Endothelial cell of umbilical vein (primary cell): ENCODE data around the gene DNAL1. TPM values are rescaled to one million over a fixed set of nuclear protein-coding genes. Genes with fewer than 3 reads are reported as not detected.

Source experiments
- BruUV-seq: library from RNA; stranded (reverse); fragments of 400-500 nt; replicated peaks from 2 replicates; lab custom pipeline; 2021; lab: Mats Ljungman, UMichigan
- CTCF ChIA-PET: fragments of 300-600, 350-600 bp; sonication (Branson Sonifier 250); formaldehyde crosslinking; loops from one replicate; lab custom pipeline; 2021; ENCODE audit warnings: antibody characterized with exemption, inconsistent platforms; lab: Charles Lee
- POLR2A ChIA-PET: fragments of 300-600, 350-600 bp; sonication (Branson Sonifier 250); formaldehyde crosslinking; loops from one replicate; lab custom pipeline; 2021; ENCODE audit warnings: antibody characterized with exemption, inconsistent platforms; lab: Charles Lee
- DNase-seq: peaks from one replicate; pipeline ENCODE4 v3.0.0-alpha.2; 2011; ENCODE audit warnings: low read depth, low spot score
- FAIRE-seq: peaks from 2 replicates; lab custom pipeline; 2011; peaks lifted over from hg19 to GRCh38; lab: Jason Lieb, UNC
- H2AFZ ChIP-seq: 2 replicates; pipeline ENCODE4 v1.6.0; 2012; ENCODE audit warnings: low read depth, low read length, control low read depth, inconsistent platforms
- H3K27ac ChIP-seq: 2 replicates; pipeline ENCODE4 v1.5.1; 2011; ENCODE audit warnings: low read depth, mild to moderate bottlenecking, control low read depth, low read length, moderate library complexity; ENCODE audit not compliant: insufficient read depth
- H3K27me3 ChIP-seq, 2 experiments: 2 replicates each; pipeline versions ENCODE4 v1.6.0 to v1.6.1; 2011; ENCODE audit warnings: low read length in 2 of 2, mixed read lengths in 1 of 2; ENCODE audit not compliant: control insufficient read depth in 2 of 2, insufficient read depth in 2 of 2
- H3K36me3 ChIP-seq, 2 experiments: 2 replicates in 1 of 2; 3 replicates in 1 of 2; pipeline ENCODE4 v1.5.1; 2011; ENCODE audit warnings: low read length in 2 of 2, mild to moderate bottlenecking in 1 of 2, moderate library complexity in 1 of 2; ENCODE audit not compliant: control insufficient read depth in 2 of 2, insufficient read depth in 2 of 2; ENCODE audit errors: extremely low read depth in 1 of 2
- H3K4me1 ChIP-seq: 3 replicates; pipeline ENCODE4 v1.5.1; 2011; ENCODE audit warnings: mild to moderate bottlenecking, low read length; ENCODE audit not compliant: control insufficient read depth, insufficient read depth; ENCODE audit errors: extremely low read depth
- H3K4me2 ChIP-seq: 2 replicates; pipeline ENCODE4 v1.6.1; 2011; ENCODE audit warnings: low read length, control low read depth, mixed read lengths; ENCODE audit not compliant: insufficient read depth
- H3K4me3 ChIP-seq, 3 experiments: fragments of 200-600 bp in 1 of 3; sonication (generic), shearing (Covaris generic) in 1 of 3; replicated peaks in 1 of 3; 2 replicates each; pipeline ENCODE4 v1.5.1; 2011 to 2016; ENCODE audit warnings: control low read depth in 3 of 3, low read length in 3 of 3, mild to moderate bottlenecking in 2 of 3, inconsistent platforms in 1 of 3, low read depth in 1 of 3, moderate library complexity in 1 of 3; ENCODE audit not compliant: insufficient read depth in 1 of 3
- H3K79me2 ChIP-seq: 2 replicates; pipeline ENCODE4 v1.6.0; 2012; ENCODE audit warnings: low read length, inconsistent platforms; ENCODE audit not compliant: control insufficient read depth, insufficient read depth
- H3K9ac ChIP-seq: replicated peaks from 2 replicates; pipeline ENCODE3; 2011; ENCODE audit warnings: low read length, control low read depth; ENCODE audit not compliant: insufficient read depth; ENCODE audit errors: extremely low read depth
- H3K9me1 ChIP-seq: replicated peaks from 3 replicates; pipeline ENCODE4 v1.6.0; 2011; ENCODE audit warnings: mild to moderate bottlenecking, low read length; ENCODE audit not compliant: control insufficient read depth, insufficient read depth; ENCODE audit errors: extremely low read depth
- H3K9me3 ChIP-seq: replicated peaks from 2 replicates; pipeline ENCODE4 v1.5.1; 2012; ENCODE audit warnings: low read length, inconsistent platforms; ENCODE audit not compliant: control insufficient read depth, insufficient read depth
- H4K20me1 ChIP-seq: replicated peaks from 2 replicates; pipeline ENCODE3; 2011; ENCODE audit warnings: mild to moderate bottlenecking, low read length; ENCODE audit not compliant: control insufficient read depth, insufficient read depth; ENCODE audit errors: extremely low read depth
- CTCF ChIP-seq, 2 donors: IDR thresholded peaks; 1 replicate in 1 of 2; 2 replicates in 1 of 2; pipeline ENCODE4 v1.5.1; 2011; ENCODE audit warnings: low read length in 2 of 2, mild to moderate bottlenecking in 2 of 2, moderate library complexity in 2 of 2, control low read depth in 1 of 2, inconsistent platforms in 1 of 2, low read depth in 1 of 2; ENCODE audit not compliant: insufficient read depth in 1 of 2; ENCODE audit errors: extremely low read depth in 1 of 2
- EZH2 ChIP-seq: IDR thresholded peaks from 2 replicates; pipeline ENCODE4 v1.6.1; 2012; ENCODE audit warnings: borderline replicate concordance, low read depth, mild to moderate bottlenecking, moderate library complexity, low read length, inconsistent platforms; ENCODE audit not compliant: severe bottlenecking
- FOS ChIP-seq: IDR thresholded peaks from 2 replicates; pipeline ENCODE4 v1.6.1; 2011; ENCODE audit warnings: mild to moderate bottlenecking, low read length, moderate library complexity, borderline replicate concordance; ENCODE audit not compliant: insufficient read depth
- JUN ChIP-seq: IDR thresholded peaks from 2 replicates; pipeline ENCODE4 v1.6.1; 2011; ENCODE audit warnings: borderline replicate concordance, low read depth; ENCODE audit not compliant: insufficient read length, insufficient read depth
- MAX ChIP-seq: IDR thresholded peaks from 2 replicates; pipeline ENCODE4 v1.6.1; 2011; ENCODE audit not compliant: insufficient read depth, insufficient read length
- MYC ChIP-seq: IDR thresholded peaks from one replicate; pipeline ENCODE4 v1.6.1; 2011; ENCODE audit warnings: mild to moderate bottlenecking, low read depth, low read length
- POLR2A ChIP-seq: IDR thresholded peaks from 2 replicates; pipeline ENCODE4 v1.6.1; 2012; ENCODE audit warnings: low read depth, mild to moderate bottlenecking, control low read depth, low read length
- dilution Hi-C: fragments of 300-500 bp; cut with MboI; formaldehyde crosslinking; loops from one replicate; pipeline ENCODE4 v1.15.0; 2019; ENCODE audit warnings: low sequenced_read_pairs; ENCODE audit not compliant: extremely low pct_ligation_motif_present
- intact Hi-C: fragments of 100-400 bp; cut with micrococcal nuclease; formaldehyde crosslinking; loops from one replicate; pipeline ENCODE4 v1.10.0; 2022
- polyA plus RNA-seq, 4 experiments: library from polyadenylated mRNA; depleted of rRNA in 3 of 4; stranded (reverse) in 3 of 4; unstranded in 1 of 4; fragments of >200 nt; gene quantifications; 2 replicates each; pipeline versions ENCODE4 v1.2.1 to v1.2.3, GENCODE V29; 2011 to 2012; ENCODE audit warnings: missing spikeins in 1 of 4
- total RNA-seq: library from RNA; stranded (reverse); gene quantifications from 2 replicates; pipeline ENCODE4 v1.2.3, GENCODE V29; 2021

The DNAL1 gene
- total and polyA plus RNA-seq, 2 donors (not counting 3 experiments of a cell fraction or from before 2014, with no cell fraction given): 2.4 to 15.3 TPM

GRCh38 chr14:73627151-73627558, 17.6 kb upstream of the DNAL1 start:
- H3K4me3 ChIP-seq: no peak overlapping the region
- intact Hi-C loops: no loop called here
- BruUV-seq: no TSS peak
- POLR2A ChIA-PET: no interaction called here
- H3K27me3 ChIP-seq: no peaks in the 10 kb centered on the region
- H3K79me2 ChIP-seq: no peaks in the 10 kb centered on the region
- FAIRE-seq (no peak), DNase-seq (no peak)
- no peaks in the 10 kb centered on the region for H3K4me1 ChIP-seq
- no peak overlapping the region for H3K27ac ChIP-seq
- no peaks in the 10 kb centered on the region for H3K9me1 ChIP-seq
- no peak overlapping the region for H3K9ac ChIP-seq
- CTCF ChIA-PET: no interaction called here
- no peak overlapping the region for H3K4me2 ChIP-seq
- H2AFZ ChIP-seq: no peak overlapping the region
- TF ChIP-seq EZH2: no peak
- TF ChIP-seq CTCF (IDR thresholded peaks at IDR 0.05; ENCODE audit: extremely low read depth in 1 of 2, insufficient read depth in 1 of 2, low read depth in 1 of 2, low read length in 2 of 2): no peak
- dilution Hi-C loops: no loop called here
- no peaks in the 10 kb centered on the region for H3K9me3 ChIP-seq
- H4K20me1 ChIP-seq: no peaks in the 10 kb centered on the region
- H3K36me3 ChIP-seq: no peaks in the 10 kb centered on the region

- CTCF ChIA-PET: interaction anchor here (1.1 to 6.2 kb wide), 3 partner anchors 11 to 120 kb away, joined by 4 to 149 read pairs (median 4); no protein-coding TSS in a partner anchor
- no peak for FAIRE-seq
- BruUV-seq: no TSS peak
Measured at GRCh38 chr14:73630009-73630780, 14.6 kb upstream of the DNAL1 start.

More at GRCh38 chr14:73630009-73630780, 14.6 kb upstream of the DNAL1 start:
- intact Hi-C loops: no loop called here
- TF ChIP-seq POLR2A (no peak), MAX (no peak), EZH2 (no peak), FOS (no peak), MYC (no peak), CTCF (IDR thresholded peaks at IDR 0.05; ENCODE audit: extremely low read depth in 1 of 2, insufficient read depth in 1 of 2, low read depth in 1 of 2, low read length in 2 of 2) (no peak), JUN (no peak)
- no peaks in the 10 kb centered on the region for H3K9me1 ChIP-seq
- H3K27ac ChIP-seq: no peak overlapping the region
- no peak for DNase-seq
- H3K79me2 ChIP-seq: no peaks in the 10 kb centered on the region
- H3K9ac ChIP-seq: no peak overlapping the region
- no peaks in the 10 kb centered on the region for H3K36me3 ChIP-seq
- POLR2A ChIA-PET: interaction anchor here (0.5 kb wide), 1 partner anchor 60 kb away, joined by 3 read pairs; no protein-coding TSS in a partner anchor
- H2AFZ ChIP-seq: no peak overlapping the region
- dilution Hi-C loops: no loop called here
- no peaks in the 10 kb centered on the region for H4K20me1 ChIP-seq
- H3K4me2 ChIP-seq: no peak overlapping the region
- H3K4me3 ChIP-seq: no peak overlapping the region
- H3K27me3 ChIP-seq: no peaks in the 10 kb centered on the region
- peaks cover 9% of the 10 kb centered on the region for H3K4me1 ChIP-seq
- no peaks in the 10 kb centered on the region for H3K9me3 ChIP-seq
